GM12874 (cell line): ENCODE measurements around the gene PKN1.

Experiments used
- TF ChIP-seq, protein P1 (sequence below): IDR thresholded peaks from 2 replicates; pipeline ENCODE4 v1.5.1; 2011; ENCODE audit warnings: low read depth, mild to moderate bottlenecking, control low read depth, low read length, moderate library complexity; ENCODE audit not compliant: insufficient read depth

Gene PKN1

DNA sequence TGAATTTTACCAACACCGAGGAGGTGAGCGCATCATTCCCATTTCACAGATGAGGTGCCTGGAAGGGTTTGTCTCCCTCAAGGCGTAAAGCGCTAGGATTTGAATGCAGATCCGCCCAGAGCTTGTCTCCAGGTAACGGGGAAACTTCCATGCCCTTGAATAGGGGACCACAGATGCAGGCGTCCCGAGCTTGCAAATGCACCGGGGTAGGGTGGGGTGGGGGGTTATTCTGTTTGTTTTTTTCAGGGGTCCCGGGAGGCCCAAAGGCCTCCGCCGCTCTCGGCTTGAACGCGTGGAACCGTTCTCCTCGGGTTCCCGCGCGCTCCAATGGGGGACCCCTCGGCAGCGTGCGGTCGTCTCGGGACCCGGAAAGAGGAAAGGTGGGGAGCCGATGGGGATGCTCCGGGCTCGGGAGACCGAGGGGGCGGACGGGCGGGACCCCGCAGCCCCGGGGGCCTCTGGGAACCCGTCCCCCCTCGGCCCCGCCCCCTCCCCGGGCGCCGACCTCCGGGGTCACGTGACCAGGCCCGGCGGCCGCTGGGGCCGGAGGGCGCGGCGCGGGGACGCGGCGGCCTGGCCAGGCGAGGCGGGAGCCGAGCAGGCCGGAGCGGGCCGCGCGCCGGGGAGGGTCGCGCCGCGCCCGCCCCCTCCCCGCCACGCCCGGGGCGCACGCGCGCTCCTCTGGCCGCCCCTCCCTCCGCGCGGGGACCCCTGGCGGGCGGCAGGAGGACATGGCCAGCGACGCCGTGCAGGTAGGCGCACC, at the start of gene PKN1:
TSS of gene PKN1 (plus strand) at position 516 of the 763 bp plus-strand sequence. CDS start at position 732, 216 bp downstream.
- TF ChIP-seq, protein P1, sequence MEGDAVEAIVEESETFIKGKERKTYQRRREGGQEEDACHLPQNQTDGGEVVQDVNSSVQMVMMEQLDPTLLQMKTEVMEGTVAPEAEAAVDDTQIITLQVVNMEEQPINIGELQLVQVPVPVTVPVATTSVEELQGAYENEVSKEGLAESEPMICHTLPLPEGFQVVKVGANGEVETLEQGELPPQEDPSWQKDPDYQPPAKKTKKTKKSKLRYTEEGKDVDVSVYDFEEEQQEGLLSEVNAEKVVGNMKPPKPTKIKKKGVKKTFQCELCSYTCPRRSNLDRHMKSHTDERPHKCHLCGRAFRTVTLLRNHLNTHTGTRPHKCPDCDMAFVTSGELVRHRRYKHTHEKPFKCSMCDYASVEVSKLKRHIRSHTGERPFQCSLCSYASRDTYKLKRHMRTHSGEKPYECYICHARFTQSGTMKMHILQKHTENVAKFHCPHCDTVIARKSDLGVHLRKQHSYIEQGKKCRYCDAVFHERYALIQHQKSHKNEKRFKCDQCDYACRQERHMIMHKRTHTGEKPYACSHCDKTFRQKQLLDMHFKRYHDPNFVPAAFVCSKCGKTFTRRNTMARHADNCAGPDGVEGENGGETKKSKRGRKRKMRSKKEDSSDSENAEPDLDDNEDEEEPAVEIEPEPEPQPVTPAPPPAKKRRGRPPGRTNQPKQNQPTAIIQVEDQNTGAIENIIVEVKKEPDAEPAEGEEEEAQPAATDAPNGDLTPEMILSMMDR: peak; percentile 20

DNA sequence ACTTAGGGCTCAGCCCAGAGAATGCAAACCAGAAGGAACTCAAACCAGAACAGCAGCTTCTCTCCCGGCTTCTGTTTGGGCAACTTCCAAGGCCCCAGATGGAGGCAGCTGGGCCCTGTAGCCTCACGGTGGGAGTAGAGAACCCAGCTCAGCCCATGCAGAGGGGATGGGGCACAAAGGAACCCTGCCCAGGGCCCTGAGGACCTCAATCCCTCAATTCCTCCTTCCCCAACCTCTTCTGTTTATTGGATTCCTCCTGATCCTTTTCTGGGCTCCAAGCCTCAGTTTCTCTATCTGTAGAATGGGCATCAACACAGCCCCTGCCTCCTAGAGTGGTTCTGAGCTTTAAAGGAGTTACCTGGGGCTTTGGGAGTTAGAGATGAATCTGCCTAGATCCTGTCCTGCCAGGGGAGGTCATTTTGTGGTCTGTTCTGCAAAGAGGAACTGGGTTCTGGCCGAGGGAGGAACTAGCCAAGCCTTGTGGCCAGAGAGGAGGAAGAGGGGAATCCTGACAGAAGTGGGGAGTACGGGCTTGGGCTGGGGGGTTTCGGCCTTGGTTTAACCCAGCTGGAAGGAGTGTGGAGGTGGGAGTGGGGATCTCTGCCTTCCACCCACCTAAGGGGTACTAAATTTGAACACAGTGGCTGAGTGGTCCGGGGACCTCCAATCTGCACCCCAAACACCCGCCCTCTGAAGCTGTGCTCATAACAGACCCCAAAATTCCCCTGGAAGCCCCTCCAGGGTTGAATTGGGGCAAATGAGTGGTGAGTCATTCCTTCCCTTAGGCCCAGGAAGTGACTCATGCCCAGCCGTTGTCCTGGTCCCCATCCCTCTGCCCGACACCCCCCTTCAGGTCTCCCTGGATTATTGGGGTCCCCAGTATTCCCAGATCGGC, 49.2 kb upstream of the PKN1 start:
- TF ChIP-seq, protein P1: no peak

GRCh38 chr19:14385492-14385891, 47.6 kb upstream of the PKN1 start:
- TF ChIP-seq, protein P1: no peak

GRCh38 chr19:14390548-14390947, 42.6 kb upstream of the PKN1 start:
- TF ChIP-seq, protein P1: no peak

GRCh38 chr19:14391156-14391821, 41.8 kb upstream of the PKN1 start:
- TF ChIP-seq, protein P1: no peak

DNA sequence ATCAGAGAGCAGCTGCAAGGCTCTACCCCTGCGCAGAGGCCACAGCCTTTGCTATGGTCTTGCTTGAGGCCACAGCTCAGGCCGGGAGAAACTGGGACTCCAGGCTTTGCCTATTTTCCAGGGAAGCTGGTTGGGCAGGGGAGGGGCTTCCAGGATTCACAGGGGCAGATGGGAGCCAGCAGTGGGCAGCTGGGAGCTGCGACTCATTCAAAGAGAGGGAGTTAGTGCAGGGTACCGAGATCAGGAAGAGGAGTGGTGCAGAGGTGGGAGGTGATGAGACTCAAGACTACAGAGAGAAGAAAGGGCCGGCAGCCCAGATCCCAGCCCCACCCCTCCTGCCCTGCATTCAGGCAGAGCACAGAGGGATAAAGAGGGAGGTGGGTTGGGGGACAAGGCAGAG, 39.8 kb upstream of the PKN1 start:
- TF ChIP-seq, protein P1: no peak

- TF ChIP-seq, protein P1: no peak
Observed at GRCh38 chr19:14394167-14394566, 38.9 kb upstream of the PKN1 start.
